CD14-positive monocyte (primary cell): ENCODE measurements around the gene WWOX. TPM values are rescaled to one million over a fixed set of nuclear protein-coding genes. Genes with fewer than 3 reads are reported as not detected.

ENCODE experiments used
- DNase-seq, 3 donors: peaks; one replicate each; pipeline ENCODE4 v3.0.0-alpha.2; 2011 to 2022
- H2AFZ ChIP-seq: 2 replicates; pipeline ENCODE4 v1.6.0; 2012; ENCODE audit warnings: mild to moderate bottlenecking, low read depth, low read length, inconsistent platforms; ENCODE audit not compliant: insufficient read depth, poor library complexity, severe bottlenecking
- H3K27ac ChIP-seq, 2 donors: 1 replicate in 1 of 2; 2 replicates in 1 of 2; pipeline ENCODE4 v1.5.1; 2012 to 2013; ENCODE audit warnings: low read length in 2 of 2, control low read depth in 1 of 2, inconsistent platforms in 1 of 2, low read depth in 1 of 2, mild to moderate bottlenecking in 1 of 2
- H3K27me3 ChIP-seq, 2 donors: one replicate each; pipeline versions ENCODE4 v1.6.0 to v1.6.1; 2011 to 2013; ENCODE audit warnings: low read length in 2 of 2; ENCODE audit not compliant: control insufficient read depth in 2 of 2, insufficient read depth in 2 of 2
- H3K36me3 ChIP-seq, 2 donors: replicated peaks in 1 of 2; 1 replicate in 1 of 2; 2 replicates in 1 of 2; pipeline versions ENCODE4 v1.5.1 to v1.6.1; 2012 to 2013; ENCODE audit warnings: low read length in 2 of 2, control low read depth in 1 of 2, inconsistent platforms in 1 of 2, mild to moderate bottlenecking in 1 of 2; ENCODE audit not compliant: insufficient read depth in 2 of 2, control insufficient read depth in 1 of 2
- H3K4me1 ChIP-seq, 2 donors: 1 replicate in 1 of 2; 2 replicates in 1 of 2; pipeline versions ENCODE4 v1.5.1 to v1.6.1; 2012 to 2013; ENCODE audit warnings: low read length in 2 of 2, control low read depth in 1 of 2, inconsistent platforms in 1 of 2, mild to moderate bottlenecking in 1 of 2, moderate library complexity in 1 of 2; ENCODE audit not compliant: insufficient read depth in 2 of 2, control insufficient read depth in 1 of 2
- H3K4me2 ChIP-seq: replicated peaks from 2 replicates; pipeline ENCODE3; 2012; ENCODE audit warnings: low read length, moderate library complexity, mild to moderate bottlenecking; ENCODE audit not compliant: poor library complexity, severe bottlenecking; ENCODE audit errors: extremely low read depth
- H3K4me3 ChIP-seq, 3 experiments: fragments of 200-600 bp in 1 of 3; sonication (generic) in 1 of 3; replicated peaks in 1 of 3; 1 replicate in 2 of 3; 2 replicates in 1 of 3; pipeline ENCODE4 v1.5.1; 2011 to 2013; ENCODE audit warnings: low read length in 3 of 3, mild to moderate bottlenecking in 3 of 3, control low read depth in 2 of 3, low read depth in 2 of 3, inconsistent platforms in 1 of 3, moderate library complexity in 1 of 3
- H3K79me2 ChIP-seq: 2 replicates; pipeline ENCODE4 v1.6.0; 2012; ENCODE audit warnings: mild to moderate bottlenecking, control low read depth, inconsistent platforms, low read length, moderate library complexity; ENCODE audit not compliant: insufficient read depth
- H3K9ac ChIP-seq: 2 replicates; pipeline ENCODE4 v1.6.0; 2017; ENCODE audit warnings: low read length, mild to moderate bottlenecking; ENCODE audit not compliant: insufficient read depth, poor library complexity, severe bottlenecking
- H3K9me3 ChIP-seq, 2 donors: replicated peaks in 1 of 2; 1 replicate in 1 of 2; 2 replicates in 1 of 2; pipeline versions ENCODE4 v1.5.1 to v1.6.1; 2012 to 2013; ENCODE audit warnings: low read length in 2 of 2, control low read depth in 1 of 2; ENCODE audit not compliant: control insufficient read depth in 1 of 2, insufficient read depth in 1 of 2
- H4K20me1 ChIP-seq: 2 replicates; pipeline ENCODE4 v1.6.0; 2012; ENCODE audit warnings: mild to moderate bottlenecking, low read length, control low read depth, moderate library complexity; ENCODE audit not compliant: insufficient read depth
- H3K27ac Mint-ChIP-seq, 7 donors: one replicate each; pipeline ENCODE4 v1.8.0; 2020; ENCODE audit warnings: mild to moderate bottlenecking in 7 of 7, mixed read lengths in 7 of 7, moderate library complexity in 6 of 7, inconsistent platforms in 2 of 7
- H3K27me3 Mint-ChIP-seq, 3 donors: one replicate each; pipeline ENCODE4 v1.8.0; 2021 to 2022; ENCODE audit warnings: low read depth in 3 of 3, mild to moderate bottlenecking in 3 of 3, mixed read lengths in 3 of 3, moderate library complexity in 3 of 3, inconsistent platforms in 1 of 3
- H3K36me3 Mint-ChIP-seq, 2 donors: one replicate each; pipeline ENCODE4 v1.8.0; 2020; ENCODE audit warnings: mixed read lengths in 2 of 2, inconsistent platforms in 1 of 2, mild to moderate bottlenecking in 1 of 2
- H3K4me1 Mint-ChIP-seq: one replicate; pipeline ENCODE4 v1.8.0; 2020; ENCODE audit warnings: mild to moderate bottlenecking, mixed read lengths
- H3K4me3 Mint-ChIP-seq, 2 donors: one replicate each; pipeline ENCODE4 v1.8.0; 2020; ENCODE audit warnings: mild to moderate bottlenecking in 2 of 2, mixed read lengths in 2 of 2, moderate library complexity in 1 of 2
- H3K9me3 Mint-ChIP-seq, 7 donors: one replicate each; pipeline ENCODE4 v1.8.0; 2020 to 2022; ENCODE audit warnings: mixed read lengths in 7 of 7, mild to moderate bottlenecking in 6 of 7, moderate library complexity in 6 of 7, inconsistent platforms in 2 of 7
- WGBS: methylation state at CpG from one replicate; pipeline ENCODE4 v1.1.5; 2013; ENCODE audit warnings: missing lambda C conversion rate; ENCODE audit not compliant: insufficient coverage; 5-methylcytosine and 5-hydroxymethylcytosine counted together
- intact Hi-C, 2 donors: fragments of 100-400 bp; cut with micrococcal nuclease; formaldehyde crosslinking; loops; one replicate each; pipeline versions ENCODE4 v1.15.0 to v1.15.1; 2023
- polyA plus RNA-seq, 3 donors: library from polyadenylated mRNA; depleted of rRNA in 1 of 3; unstranded in 2 of 3; stranded (reverse) in 1 of 3; fragments of 300-500 nt in 2 of 3; fragments of >200 nt in 1 of 3; fragmentation: Illumina TruSeq in 2 of 3; gene quantifications; 1 replicate in 2 of 3; 2 replicates in 1 of 3; pipeline ENCODE4 v1.2.3, GENCODE V29; 2012 to 2021
- TF ChIP-seq, protein P1 (sequence below): fragments of 200-600 bp; IDR thresholded peaks from one replicate; pipeline ENCODE4 v1.8.0; 2022; ENCODE audit warnings: antibody characterized with exemption, mild to moderate bottlenecking

WWOX gene
- polyA plus RNA-seq, 3 donors = 4.0 to 7.0 (median 6.3) TPM

DNA sequence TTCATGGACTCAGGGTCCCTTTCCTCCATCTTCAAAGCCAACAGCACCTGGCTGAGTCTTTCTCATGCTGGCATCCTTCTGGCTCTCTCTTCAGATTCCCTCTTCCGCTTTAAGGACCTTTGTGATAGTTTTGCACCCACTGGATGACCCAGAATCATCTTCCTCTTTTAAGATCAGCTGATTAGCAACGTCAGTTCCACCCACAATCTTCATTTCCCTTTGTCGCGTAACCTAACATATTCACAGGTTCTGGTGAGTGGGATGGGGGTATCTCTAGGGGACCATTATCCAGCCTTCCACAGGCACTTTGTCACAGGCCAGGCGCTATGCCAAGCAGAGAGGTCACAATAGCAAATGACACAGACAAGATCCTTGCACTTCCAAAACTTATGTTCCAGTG lies 907.3 kb downstream of the WWOX start:
- H3K4me3 ChIP-seq = no peak overlapping the region

DNA sequence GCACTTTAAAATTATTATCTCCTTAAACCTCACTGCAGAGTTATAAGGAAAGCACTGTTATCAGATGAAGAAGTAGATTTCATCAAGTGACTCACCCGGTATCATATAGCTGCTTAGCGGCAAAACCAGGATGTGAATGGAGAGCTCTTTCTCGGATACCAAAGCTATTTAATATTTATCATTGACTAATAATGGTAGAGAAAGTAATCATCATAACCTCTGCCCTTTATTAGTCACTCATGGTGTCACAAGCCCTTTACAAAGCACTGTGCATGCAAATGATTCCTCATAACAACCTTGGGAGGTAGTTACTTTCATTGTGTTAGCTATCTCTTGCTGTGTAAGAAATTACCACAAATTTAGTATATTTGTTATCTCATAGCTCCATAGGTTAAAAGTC lies 908.2 kb downstream of the WWOX start:
- no peak overlapping the region for H3K4me3 ChIP-seq
- no peaks in the 10 kb centered on the region for H3K27me3 ChIP-seq
- Mint-ChIP-seq H3K27ac (peak overlapping the region in 1 of 7 donors; percentile 72), H3K36me3 (no peaks in the 10 kb centered on the region), H3K27me3 (peaks cover under 1 to 7% (median 2%) of the 10 kb centered on the region in 3 donors), H3K9me3 (peaks cover 3 to 9% (median 6%) of the 10 kb centered on the region in 7 donors), H3K4me1 (peaks cover 9% of the 10 kb centered on the region), H3K4me3 (no peak overlapping the region)
- DNase-seq = peak; percentile 6 to 49 (median 30)
- no peak overlapping the region for H3K27ac ChIP-seq
- H3K79me2 ChIP-seq = no peaks in the 10 kb centered on the region
- WGBS = no CpG with 5 or more reads among the region's 3 CpGs
- no peak overlapping the region for H2AFZ ChIP-seq
- no peak overlapping the region for H3K4me2 ChIP-seq
- TF ChIP-seq, protein P1, sequence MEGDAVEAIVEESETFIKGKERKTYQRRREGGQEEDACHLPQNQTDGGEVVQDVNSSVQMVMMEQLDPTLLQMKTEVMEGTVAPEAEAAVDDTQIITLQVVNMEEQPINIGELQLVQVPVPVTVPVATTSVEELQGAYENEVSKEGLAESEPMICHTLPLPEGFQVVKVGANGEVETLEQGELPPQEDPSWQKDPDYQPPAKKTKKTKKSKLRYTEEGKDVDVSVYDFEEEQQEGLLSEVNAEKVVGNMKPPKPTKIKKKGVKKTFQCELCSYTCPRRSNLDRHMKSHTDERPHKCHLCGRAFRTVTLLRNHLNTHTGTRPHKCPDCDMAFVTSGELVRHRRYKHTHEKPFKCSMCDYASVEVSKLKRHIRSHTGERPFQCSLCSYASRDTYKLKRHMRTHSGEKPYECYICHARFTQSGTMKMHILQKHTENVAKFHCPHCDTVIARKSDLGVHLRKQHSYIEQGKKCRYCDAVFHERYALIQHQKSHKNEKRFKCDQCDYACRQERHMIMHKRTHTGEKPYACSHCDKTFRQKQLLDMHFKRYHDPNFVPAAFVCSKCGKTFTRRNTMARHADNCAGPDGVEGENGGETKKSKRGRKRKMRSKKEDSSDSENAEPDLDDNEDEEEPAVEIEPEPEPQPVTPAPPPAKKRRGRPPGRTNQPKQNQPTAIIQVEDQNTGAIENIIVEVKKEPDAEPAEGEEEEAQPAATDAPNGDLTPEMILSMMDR = no peak
- intact Hi-C loops = no loop called here
- H3K4me1 ChIP-seq = no peaks in the 10 kb centered on the region
- no peaks in the 10 kb centered on the region for H4K20me1 ChIP-seq
- no peaks in the 10 kb centered on the region for H3K9me3 ChIP-seq
- H3K36me3 ChIP-seq = no peaks in the 10 kb centered on the region
- H3K9ac ChIP-seq = no peak overlapping the region

More for the DNA sequence above, 907.3 kb downstream of the WWOX start:
- Mint-ChIP-seq H3K4me1 (peaks cover 5% of the 10 kb centered on the region), H3K27me3 (peaks cover 0 to 6% (median 2%) of the 10 kb centered on the region in 3 donors), H3K36me3 (no peaks in the 10 kb centered on the region), H3K27ac (peak overlapping the region in 4 of 7 donors; percentile 5 to 72 (median 52)), H3K4me3 (no peak overlapping the region), H3K9me3 (peaks cover 3 to 9% (median 6%) of the 10 kb centered on the region in 7 donors)
- no peak overlapping the region for H3K4me2 ChIP-seq
- intact Hi-C loops = no loop called here
- no peaks in the 10 kb centered on the region for H3K9me3 ChIP-seq
- H3K27me3 ChIP-seq = no peaks in the 10 kb centered on the region
- DNase-seq = peak; percentile 18 to 55 (median 39)
- H3K9ac ChIP-seq = no peak overlapping the region
- H3K79me2 ChIP-seq = no peaks in the 10 kb centered on the region
- H3K4me1 ChIP-seq = no peaks in the 10 kb centered on the region
- no peak overlapping the region for H3K27ac ChIP-seq
- H3K36me3 ChIP-seq = no peaks in the 10 kb centered on the region
- TF ChIP-seq, protein P1 = no peak
- no peak overlapping the region for H2AFZ ChIP-seq
- H4K20me1 ChIP-seq = no peaks in the 10 kb centered on the region
- WGBS = 0% methylated on average over 1 of the region's 5 CpGs
